Loucy (cell line): Measurements from ENCODE around the gene CCL25.

Experiments
- EZH2phosphoT487 ChIP-seq: fragments of 200-600 bp; IDR thresholded peaks from 2 replicates; pipeline ENCODE4 v1.6.1; 2018; ENCODE audit warnings: antibody characterized with exemption, mild to moderate bottlenecking, moderate library complexity, borderline replicate concordance
- TF ChIP-seq, protein P1 (sequence below): fragments of 200-600 bp; sonication (generic); conservative IDR thresholded peaks from 2 replicates; pipeline ENCODE4 v1.5.1; 2014; ENCODE audit warnings: mild to moderate bottlenecking, antibody characterized with exemption, low read length

DNA sequence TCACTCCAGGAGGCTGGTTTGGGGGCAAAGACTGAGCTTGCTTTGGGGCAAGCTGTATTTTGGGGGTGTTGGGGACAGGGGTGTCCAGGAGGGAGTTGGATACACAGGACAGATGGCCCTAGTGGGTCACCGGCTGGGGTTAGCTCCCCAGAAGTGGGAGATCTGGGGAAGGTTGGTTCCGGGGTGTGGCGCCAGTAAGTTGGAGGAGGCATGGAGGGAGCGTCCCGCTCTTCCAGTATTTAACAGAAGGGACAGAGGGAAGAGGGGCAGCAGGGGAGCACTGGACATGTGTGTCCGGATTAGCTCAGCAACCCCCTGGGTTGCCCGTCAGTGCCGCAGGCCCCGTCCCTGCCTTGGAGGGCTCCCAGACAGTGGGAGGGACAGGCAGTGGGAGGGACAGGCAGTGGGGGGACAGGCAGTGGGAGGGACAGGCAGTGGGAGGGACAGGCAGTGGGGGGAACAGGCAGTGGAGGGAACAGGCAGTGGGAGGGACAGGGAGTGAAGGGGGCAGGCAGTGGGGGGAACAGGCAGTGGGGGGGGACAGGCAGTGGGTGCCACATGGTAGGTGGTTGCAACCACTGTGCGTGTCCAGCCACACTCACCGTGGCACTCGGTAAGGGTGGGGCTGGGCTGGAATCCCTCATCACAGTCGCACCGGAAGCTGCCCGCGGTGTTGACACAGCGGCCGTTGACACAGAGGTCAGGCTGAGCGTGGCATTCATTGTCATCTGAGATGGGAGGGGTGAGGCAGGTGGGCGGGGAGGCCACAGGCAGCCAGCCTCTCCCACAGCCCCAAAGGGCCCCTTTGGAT lies 33.2 kb downstream of the CCL25 start:
- TF ChIP-seq, protein P1, sequence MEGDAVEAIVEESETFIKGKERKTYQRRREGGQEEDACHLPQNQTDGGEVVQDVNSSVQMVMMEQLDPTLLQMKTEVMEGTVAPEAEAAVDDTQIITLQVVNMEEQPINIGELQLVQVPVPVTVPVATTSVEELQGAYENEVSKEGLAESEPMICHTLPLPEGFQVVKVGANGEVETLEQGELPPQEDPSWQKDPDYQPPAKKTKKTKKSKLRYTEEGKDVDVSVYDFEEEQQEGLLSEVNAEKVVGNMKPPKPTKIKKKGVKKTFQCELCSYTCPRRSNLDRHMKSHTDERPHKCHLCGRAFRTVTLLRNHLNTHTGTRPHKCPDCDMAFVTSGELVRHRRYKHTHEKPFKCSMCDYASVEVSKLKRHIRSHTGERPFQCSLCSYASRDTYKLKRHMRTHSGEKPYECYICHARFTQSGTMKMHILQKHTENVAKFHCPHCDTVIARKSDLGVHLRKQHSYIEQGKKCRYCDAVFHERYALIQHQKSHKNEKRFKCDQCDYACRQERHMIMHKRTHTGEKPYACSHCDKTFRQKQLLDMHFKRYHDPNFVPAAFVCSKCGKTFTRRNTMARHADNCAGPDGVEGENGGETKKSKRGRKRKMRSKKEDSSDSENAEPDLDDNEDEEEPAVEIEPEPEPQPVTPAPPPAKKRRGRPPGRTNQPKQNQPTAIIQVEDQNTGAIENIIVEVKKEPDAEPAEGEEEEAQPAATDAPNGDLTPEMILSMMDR, result no peak
- TF ChIP-seq EZH2phosphoT487, result no peak
